CD14-positive monocyte (primary cell): ENCODE measurements around the gene SLC16A11. TPM values are rescaled to one million over a fixed set of nuclear protein-coding genes. Genes with fewer than 3 reads are reported as not detected.

Experiments used
- polyA plus RNA-seq, 3 donors: library from polyadenylated mRNA; depleted of rRNA in 1 of 3; unstranded in 2 of 3; stranded (reverse) in 1 of 3; fragments of 300-500 nt in 2 of 3; fragments of >200 nt in 1 of 3; fragmentation: Illumina TruSeq in 2 of 3; gene quantifications; 1 replicate in 2 of 3; 2 replicates in 1 of 3; pipeline ENCODE4 v1.2.3, GENCODE V29; 2012 to 2021
- small RNA-seq: library from RNA; depleted of rRNA; stranded (forward); fragments of <200 nt; gene quantifications from one replicate; pipeline ENCODE3, GENCODE V24; 2012; ENCODE audit warnings: low read depth; ENCODE audit not compliant: insufficient read length

The SLC16A11 gene
- polyA plus RNA-seq, 3 donors: not detected

Small RNA genes lying within 50 kb of the gene (small RNA-seq; reads per million reads assigned to genes)
- not detected for gene AC120057.1

Other genes starting within 250 kb of the SLC16A11 start
- not detected for gene TEKT1, start 212.4 kb downstream of the SLC16A11 start, polyA plus RNA-seq
- 1 to 10 TPM in 1 of 3 donors, under 1 TPM in 1, not detected in 1; 0.29 to 1.2 TPM for gene ALOX12, start 48.0 kb downstream of the SLC16A11 start, polyA plus RNA-seq
- 1,000 to 10,000 TPM in 2 of 3 donors, 100 to 1,000 TPM in 1; 724 to 1,383 (median 1,057) TPM for gene RNASEK, start 31.5 kb downstream of the SLC16A11 start, polyA plus RNA-seq
- under 1 TPM in 1 of 3 donors, not detected in 2; 0.06 TPM for gene BCL6B, start 21.0 kb downstream of the SLC16A11 start, polyA plus RNA-seq
- gene SLC16A13, start 8.1 kb downstream of the SLC16A11 start, polyA plus RNA-seq: 1 to 10 TPM in 2 of 3 donors, under 1 TPM in 1; 0.93 to 3.1 (median 2.2) TPM
- 10 to 100 TPM; 22.7 to 69.4 (median 61.9) TPM for gene CLEC10A, start 36.2 kb upstream of the SLC16A11 start, polyA plus RNA-seq
- 100 to 1,000 TPM in 1 of 3 donors, 10 to 100 TPM in 2; 53.3 to 148 (median 78.3) TPM for gene ASGR2, start 70.7 kb upstream of the SLC16A11 start, polyA plus RNA-seq
- 100 to 1,000 TPM in 2 of 3 donors, 10 to 100 TPM in 1; 82.0 to 126 (median 114) TPM for gene ASGR1, start 135.3 kb upstream of the SLC16A11 start, polyA plus RNA-seq
- gene DLG4, start 175.7 kb upstream of the SLC16A11 start, polyA plus RNA-seq: 10 to 100 TPM in 1 of 3 donors, under 1 TPM in 2; 0.37 to 42.6 (median 0.39) TPM
- gene ACADVL, start 175.8 kb upstream of the SLC16A11 start, polyA plus RNA-seq: 1,000 to 10,000 TPM in 1 of 3 donors, 100 to 1,000 TPM in 2; 152 to 1,231 (median 154) TPM
- gene DVL2, start 190.4 kb upstream of the SLC16A11 start, polyA plus RNA-seq: 1 to 10 TPM; 6.7 to 7.8 (median 7.0) TPM
- gene PHF23, start 195.4 kb upstream of the SLC16A11 start, polyA plus RNA-seq: 10 to 100 TPM; 12.0 to 18.0 (median 12.9) TPM
- gene GABARAP, start 198.4 kb upstream of the SLC16A11 start, polyA plus RNA-seq: 1,000 to 10,000 TPM; 1,029 to 2,937 (median 2,814) TPM
- 100 to 1,000 TPM in 1 of 3 donors, 10 to 100 TPM in 2; 29.5 to 198 (median 38.3) TPM for gene CTDNEP1, start 207.6 kb upstream of the SLC16A11 start, polyA plus RNA-seq
- gene ELP5, start 208.1 kb upstream of the SLC16A11 start, polyA plus RNA-seq: 10 to 100 TPM; 36.1 to 49.5 (median 44.1) TPM
- 10 to 100 TPM in 1 of 3 donors, 1 to 10 TPM in 1, under 1 TPM in 1; 0.49 to 13.4 (median 2.1) TPM for gene CLDN7, start 218.4 kb upstream of the SLC16A11 start, polyA plus RNA-seq
- gene SLC2A4, start 237.6 kb upstream of the SLC16A11 start, polyA plus RNA-seq: not detected